ENCODE measurements around the gene COLQ.

Gene COLQ

GRCh38 chr3:15453501-15453900 lies 68.0 kb downstream of the COLQ start:
- DNase-seq: no peak

GRCh38 chr3:15452961-15453360 lies 68.5 kb downstream of the COLQ start:
- no peak for DNase-seq

- no peak for DNase-seq
Observed at GRCh38 chr3:15452156-15452555, 69.3 kb downstream of the COLQ start.

GRCh38 chr3:15451216-15452113 lies 70.0 kb downstream of the COLQ start:
- DNase-seq: no peak

- DNase-seq: no peak
Observed at GRCh38 chr3:15450438-15451215, 70.9 kb downstream of the COLQ start.

GRCh38 chr3:15449489-15450224 lies 71.8 kb downstream of the COLQ start:
- no peak for DNase-seq

GRCh38 chr3:15443826-15444524 lies 77.5 kb downstream of the COLQ start:
- no peak for DNase-seq

GRCh38 chr3:15440891-15441290 lies 80.6 kb downstream of the COLQ start:
- DNase-seq: no peak

- no peak for DNase-seq
Observed at GRCh38 chr3:15439476-15439875, 82.0 kb downstream of the COLQ start.

- DNase-seq: peak; percentile 23
Observed at GRCh38 chr3:15438983-15439382, 82.5 kb downstream of the COLQ start.

GRCh38 chr3:15436246-15436645 lies 85.3 kb downstream of the COLQ start:
- DNase-seq: no peak

- DNase-seq: no peak
Observed at GRCh38 chr3:15434756-15435155, 86.8 kb downstream of the COLQ start.

- DNase-seq: no peak
Observed at GRCh38 chr3:15433531-15433930, 88.0 kb downstream of the COLQ start.

GRCh38 chr3:15431256-15431837 lies 90.2 kb downstream of the COLQ start:
- no peak for DNase-seq

GRCh38 chr3:15430624-15431023 lies 90.9 kb downstream of the COLQ start:
- DNase-seq: no peak

- no peak for DNase-seq
Observed at GRCh38 chr3:15429080-15429479, 92.4 kb downstream of the COLQ start.

GRCh38 chr3:15428539-15428938 lies 93.0 kb downstream of the COLQ start:
- DNase-seq: peak; percentile 64

GRCh38 chr3:15427981-15428380 lies 93.5 kb downstream of the COLQ start:
- DNase-seq: no peak

GRCh38 chr3:15427182-15427880 lies 94.2 kb downstream of the COLQ start, which contains the start of the genes EAF1 and METTL6:
Gene EAF1 (plus strand): TSS chr3:15427598. CDS start chr3:15427780, 182 bp downstream.
Gene METTL6 (minus strand): TSS chr3:15427544. CDS start chr3:15426511, 1,033 bp downstream.
- peak; percentile 83 for DNase-seq

GRCh38 chr3:15426579-15427118 lies 94.9 kb downstream of the COLQ start:
- no peak for DNase-seq

- peak; percentile 77 for DNase-seq
Observed at GRCh38 chr3:15420871-15421270, 100.6 kb downstream of the COLQ start.

All from EL (cell line).